Transverse colon (tissue), 4 donors: ENCODE results near the gene PSMA4. TPM values are rescaled to one million over a fixed set of nuclear protein-coding genes. Genes with fewer than 3 reads are reported as not detected.

ENCODE experiments used
- DNase-seq: peaks from one replicate; pipeline ENCODE4 v3.0.0-alpha.2; 2019
- H3K27ac ChIP-seq, 4 donors: fragments of 200-600 bp; sonication (generic); 2 replicates each; pipeline ENCODE4 v1.5.1; 2016 to 2018; ENCODE audit warnings: inconsistent platforms in 4 of 4
- H3K27me3 ChIP-seq: fragments of 200-600 bp; sonication (generic); 2 replicates; pipeline ENCODE4 v1.5.1; 2017; ENCODE audit warnings: inconsistent platforms
- H3K36me3 ChIP-seq, 4 donors: fragments of 200-600 bp; sonication (generic); 2 replicates each; pipeline ENCODE4 v1.5.1; 2017 to 2019; ENCODE audit warnings: inconsistent platforms in 4 of 4
- H3K4me1 ChIP-seq, 4 donors: fragments of 200-600 bp; sonication (generic); 2 replicates each; pipeline ENCODE4 v1.5.1; 2017 to 2020; ENCODE audit warnings: inconsistent platforms in 4 of 4
- H3K4me3 ChIP-seq, 4 donors: fragments of 200-600 bp; sonication (generic); 1 replicate in 1 of 4; 2 replicates in 3 of 4; pipeline versions ENCODE4 v1.5.1 to v1.6.1; 2017 to 2019; ENCODE audit warnings: inconsistent platforms in 4 of 4
- H3K9me3 ChIP-seq, 2 donors: fragments of 200-600 bp; sonication (generic); 2 replicates each; pipeline ENCODE4 v1.5.1; 2017 to 2019; ENCODE audit warnings: inconsistent platforms in 2 of 2
- EP300 ChIP-seq: sonication (generic); formaldehyde crosslinking; IDR thresholded peaks from one replicate; pipeline ENCODE4 v1.6.1; 2017; ENCODE audit warnings: antibody characterized with exemption, low read depth
- POLR2A ChIP-seq: fragments of 450-650 bp; IDR thresholded peaks from one replicate; pipeline ENCODE4 v1.6.1; 2016; ENCODE audit warnings: antibody characterized with exemption, mild to moderate bottlenecking, moderate library complexity
- POLR2AphosphoS5 ChIP-seq, 3 donors: sonication (generic); formaldehyde crosslinking; IDR thresholded peaks; one replicate each; pipeline ENCODE4 v1.6.1; 2016; ENCODE audit warnings: antibody characterized with exemption in 3 of 3
- WGBS, 2 donors: methylation state at CpG; one replicate each; pipeline ENCODE4 v1.1.5; 2018; ENCODE audit warnings: low coverage in 1 of 2; 5-methylcytosine and 5-hydroxymethylcytosine counted together
- in situ Hi-C, 4 donors: fragments of 200-750 bp; cut with MboI; loops; one replicate each; pipeline versions ENCODE4 v1.15.0 to v1.15.1; 2017; ENCODE audit warnings: low sequenced_read_pairs in 3 of 4, low pct_ligation_motif_present in 1 of 4, low pct_unique_long_range_greater_than_20kb in 1 of 4
- intact Hi-C: fragments of 100-400 bp; cut with DNase I; formaldehyde crosslinking; loops from one replicate; pipeline ENCODE4 v1.15.1; 2023; ENCODE audit warnings: low total_unique reads
- total RNA-seq, 4 donors: library from RNA; depleted of rRNA; stranded (reverse); fragments of >200 nt; gene quantifications; one replicate each; pipeline ENCODE4 v1.1.0, GENCODE V29; 2016
- TF ChIP-seq, protein P1 (sequence below), 5 experiments: fragments of 200-600 bp in 3 of 5; fragments of 450-650 bp in 2 of 5; sonication (generic) in 3 of 5; IDR thresholded peaks; 1 replicate in 2 of 5; 2 replicates in 3 of 5; pipeline ENCODE4 v1.5.1; 2016 to 2017; ENCODE audit warnings: antibody characterized with exemption in 5 of 5, inconsistent platforms in 3 of 5, mild to moderate bottlenecking in 2 of 5, moderate library complexity in 1 of 5

Gene PSMA4
- total RNA-seq, 4 donors from 2014 or later, result 22.8 to 113 (median 76.4) TPM

GRCh38 chr15:78541744-78542034, 1.4 kb downstream of the PSMA4 start:
- H3K27me3 ChIP-seq, result no peaks in the 10 kb centered on the region
- peaks cover 0 to 27% (median 13%) of the 10 kb centered on the region in 4 donors for H3K36me3 ChIP-seq
- DNase-seq, result no peak
- peaks cover 9 to 23% (median 14%) of the 10 kb centered on the region in 4 donors for H3K4me1 ChIP-seq
- 18 to 25% methylated on average over 1 of the region's 1 CpG for WGBS, 2 donors
- intact Hi-C loops (no loop called here), in situ Hi-C loops (no loop called here)
- TF ChIP-seq, protein P1, sequence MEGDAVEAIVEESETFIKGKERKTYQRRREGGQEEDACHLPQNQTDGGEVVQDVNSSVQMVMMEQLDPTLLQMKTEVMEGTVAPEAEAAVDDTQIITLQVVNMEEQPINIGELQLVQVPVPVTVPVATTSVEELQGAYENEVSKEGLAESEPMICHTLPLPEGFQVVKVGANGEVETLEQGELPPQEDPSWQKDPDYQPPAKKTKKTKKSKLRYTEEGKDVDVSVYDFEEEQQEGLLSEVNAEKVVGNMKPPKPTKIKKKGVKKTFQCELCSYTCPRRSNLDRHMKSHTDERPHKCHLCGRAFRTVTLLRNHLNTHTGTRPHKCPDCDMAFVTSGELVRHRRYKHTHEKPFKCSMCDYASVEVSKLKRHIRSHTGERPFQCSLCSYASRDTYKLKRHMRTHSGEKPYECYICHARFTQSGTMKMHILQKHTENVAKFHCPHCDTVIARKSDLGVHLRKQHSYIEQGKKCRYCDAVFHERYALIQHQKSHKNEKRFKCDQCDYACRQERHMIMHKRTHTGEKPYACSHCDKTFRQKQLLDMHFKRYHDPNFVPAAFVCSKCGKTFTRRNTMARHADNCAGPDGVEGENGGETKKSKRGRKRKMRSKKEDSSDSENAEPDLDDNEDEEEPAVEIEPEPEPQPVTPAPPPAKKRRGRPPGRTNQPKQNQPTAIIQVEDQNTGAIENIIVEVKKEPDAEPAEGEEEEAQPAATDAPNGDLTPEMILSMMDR (IDR thresholded peaks at IDR 0.05), result no peak
- TF ChIP-seq EP300 (no peak), POLR2AphosphoS5 (IDR thresholded peaks at IDR 0.05) (no peak), POLR2A (no peak)
- H3K4me3 ChIP-seq, result peak overlapping the region in 3 of 4 donors; percentile 77 to 82 (median 79)
- no peaks in the 10 kb centered on the region for H3K9me3 ChIP-seq
- peak overlapping the region; percentile 94 to 96 (median 95) for H3K27ac ChIP-seq

DNA sequence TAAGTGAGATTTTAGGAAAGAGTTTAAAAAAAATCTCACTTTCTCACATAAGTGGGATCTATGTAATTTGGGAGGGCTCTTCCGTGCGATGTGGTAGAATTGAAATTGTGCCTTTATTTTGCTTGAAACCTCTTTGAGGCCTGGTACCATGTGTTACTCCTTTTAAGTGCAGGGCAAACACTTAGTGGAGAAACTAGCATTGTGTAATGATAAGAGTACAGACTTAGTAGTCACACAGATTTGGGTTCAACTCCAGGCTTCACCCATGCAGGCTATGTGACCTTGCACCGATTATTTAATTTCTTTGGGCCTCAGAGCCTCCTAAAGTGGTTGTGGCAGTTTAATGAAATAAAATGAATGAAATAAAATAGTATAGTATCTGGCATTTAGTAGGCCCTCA, 2.4 kb downstream of the PSMA4 start:
- no peak overlapping the region for H3K27ac ChIP-seq
- peaks cover 0 to 37% (median 18%) of the 10 kb centered on the region in 4 donors for H3K36me3 ChIP-seq
- no peak overlapping the region for H3K4me3 ChIP-seq
- TF ChIP-seq POLR2A (no peak), EP300 (no peak), POLR2AphosphoS5 (IDR thresholded peaks at IDR 0.05) (no peak)
- TF ChIP-seq, protein P1 (IDR thresholded peaks at IDR 0.05), result no peak
- no peak for DNase-seq
- 95 to 96% methylated on average over 3 of the region's 3 CpGs for WGBS, 2 donors
- H3K27me3 ChIP-seq, result no peaks in the 10 kb centered on the region
- H3K4me1 ChIP-seq, result peaks cover 9 to 23% (median 14%) of the 10 kb centered on the region in 4 donors
- intact Hi-C loops (no loop called here), in situ Hi-C loops (no loop called here)
- no peaks in the 10 kb centered on the region for H3K9me3 ChIP-seq

DNA sequence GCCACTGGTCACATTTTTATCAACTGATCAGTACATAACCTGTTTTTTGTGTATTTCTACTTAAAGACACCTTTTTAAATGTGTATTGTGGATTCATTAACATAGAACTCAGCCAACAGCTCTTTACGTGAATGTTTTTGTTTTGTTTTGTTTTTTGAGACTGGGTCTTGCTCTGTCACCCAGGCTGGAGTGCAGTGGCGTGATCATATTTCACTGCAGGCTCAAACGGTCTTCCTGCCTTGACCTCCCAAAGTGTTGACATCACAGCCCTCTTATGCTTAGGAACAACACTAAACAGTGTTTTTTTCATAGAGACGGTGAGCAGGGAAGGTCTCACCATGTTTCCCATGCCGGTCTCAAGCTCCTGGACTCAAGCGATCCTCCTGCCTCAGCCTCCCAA, 9.9 kb downstream of the PSMA4 start:
- no peak for TF ChIP-seq POLR2A
- TF ChIP-seq EP300, result no peak
- TF ChIP-seq POLR2AphosphoS5 (IDR thresholded peaks at IDR 0.05), result no peak
- TF ChIP-seq, protein P1 (IDR thresholded peaks at IDR 0.05), result no peak
- DNase-seq, result no peak
- in situ Hi-C loops, result no loop called here

GRCh38 chr15:78550815-78551214, 10.6 kb downstream of the PSMA4 start:
- in situ Hi-C loops, result no loop called here

More for the DNA sequence above, 9.9 kb downstream of the PSMA4 start:
- 80 to 90% methylated on average over 3 to 6 of the region's 6 CpGs for WGBS, 2 donors
- intact Hi-C loops, result no loop called here
- Histone ChIP-seq H3K9me3 (no peaks in the 10 kb centered on the region), H3K4me3 (no peak overlapping the region), H3K36me3 (peaks cover 0 to 46% (median 23%) of the 10 kb centered on the region in 4 donors), H3K27me3 (no peaks in the 10 kb centered on the region), H3K4me1 (no peaks in the 10 kb centered on the region), H3K27ac (no peak overlapping the region)

More at GRCh38 chr15:78550815-78551214, 10.6 kb downstream of the PSMA4 start:
- no peaks in the 10 kb centered on the region for H3K4me1 ChIP-seq
- no peaks in the 10 kb centered on the region for H3K27me3 ChIP-seq
- peaks cover 0 to 40% (median 20%) of the 10 kb centered on the region in 4 donors for H3K36me3 ChIP-seq
- 75 to 77% methylated on average over 2 to 3 of the region's 3 CpGs for WGBS, 2 donors
- no peak overlapping the region for H3K4me3 ChIP-seq
- no peaks in the 10 kb centered on the region for H3K9me3 ChIP-seq
- TF ChIP-seq POLR2AphosphoS5 (IDR thresholded peaks at IDR 0.05), result no peak
- TF ChIP-seq, protein P1 (IDR thresholded peaks at IDR 0.05), result no peak
- no peak for DNase-seq
- intact Hi-C loops, result no loop called here
- H3K27ac ChIP-seq, result no peak overlapping the region
